ENCODE data around the gene SIRPG.
"Not testable (repeated sequence)": the region's sequence is repeated elsewhere in the genome, so short reads cannot be mapped to it uniquely, and the experiment has no call there.

The SIRPG gene

DNA sequence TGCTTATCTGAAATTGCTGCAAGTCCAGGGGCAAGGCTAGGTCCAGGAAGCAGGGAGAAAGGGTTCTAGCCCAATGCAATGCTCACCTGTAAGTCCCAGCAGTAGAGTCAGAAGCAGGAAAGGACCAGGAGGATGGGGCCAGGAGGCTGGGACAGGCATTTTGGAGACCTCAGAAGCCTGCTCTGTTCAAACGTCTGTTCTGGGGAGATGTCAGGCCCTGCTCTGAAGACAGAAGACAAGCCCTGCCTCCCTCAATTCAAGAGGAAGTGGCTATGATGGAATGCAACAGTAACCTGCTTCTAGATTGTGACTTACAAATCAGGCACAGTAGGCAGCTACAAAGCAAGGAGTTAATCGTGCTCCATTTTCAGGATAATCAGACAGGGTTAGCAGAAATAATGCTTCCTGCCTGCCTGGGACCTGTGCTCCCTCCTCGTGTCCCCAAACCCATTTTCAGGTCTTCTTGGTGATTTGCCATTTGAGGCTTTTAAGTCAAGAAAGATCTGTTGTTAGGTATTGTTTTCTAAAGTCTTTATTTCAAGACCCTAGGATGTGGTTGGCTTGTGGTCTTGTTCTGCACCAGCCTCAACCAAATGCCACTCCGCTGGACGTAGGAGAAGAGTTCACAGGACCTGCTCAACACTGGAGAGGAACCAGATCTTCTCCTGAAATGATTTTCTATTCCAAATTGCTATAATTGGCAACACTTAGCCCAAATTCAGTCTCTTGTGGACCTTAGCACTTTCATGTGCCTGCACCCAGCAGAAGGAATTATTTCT lies at the start of gene SIRPG:
SIRPG (minus strand) TSS at position 224 of the 779 bp plus-strand sequence; CDS start at position 159, 65 bp downstream.
- no peak within 1 kb of the TSS for H3K27ac ChIP-seq
- POLR2A ChIA-PET (ENCODE audit: low non-redundant PET), result no interaction called here
- no peak for DNase-seq (ENCODE audit: low spot score)
- TF ChIP-seq, protein P1, sequence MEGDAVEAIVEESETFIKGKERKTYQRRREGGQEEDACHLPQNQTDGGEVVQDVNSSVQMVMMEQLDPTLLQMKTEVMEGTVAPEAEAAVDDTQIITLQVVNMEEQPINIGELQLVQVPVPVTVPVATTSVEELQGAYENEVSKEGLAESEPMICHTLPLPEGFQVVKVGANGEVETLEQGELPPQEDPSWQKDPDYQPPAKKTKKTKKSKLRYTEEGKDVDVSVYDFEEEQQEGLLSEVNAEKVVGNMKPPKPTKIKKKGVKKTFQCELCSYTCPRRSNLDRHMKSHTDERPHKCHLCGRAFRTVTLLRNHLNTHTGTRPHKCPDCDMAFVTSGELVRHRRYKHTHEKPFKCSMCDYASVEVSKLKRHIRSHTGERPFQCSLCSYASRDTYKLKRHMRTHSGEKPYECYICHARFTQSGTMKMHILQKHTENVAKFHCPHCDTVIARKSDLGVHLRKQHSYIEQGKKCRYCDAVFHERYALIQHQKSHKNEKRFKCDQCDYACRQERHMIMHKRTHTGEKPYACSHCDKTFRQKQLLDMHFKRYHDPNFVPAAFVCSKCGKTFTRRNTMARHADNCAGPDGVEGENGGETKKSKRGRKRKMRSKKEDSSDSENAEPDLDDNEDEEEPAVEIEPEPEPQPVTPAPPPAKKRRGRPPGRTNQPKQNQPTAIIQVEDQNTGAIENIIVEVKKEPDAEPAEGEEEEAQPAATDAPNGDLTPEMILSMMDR (conservative IDR thresholded peaks at IDR 0.05; ENCODE audit: low read depth), result no peak
- CTCF ChIA-PET, result no interaction called here

DNA sequence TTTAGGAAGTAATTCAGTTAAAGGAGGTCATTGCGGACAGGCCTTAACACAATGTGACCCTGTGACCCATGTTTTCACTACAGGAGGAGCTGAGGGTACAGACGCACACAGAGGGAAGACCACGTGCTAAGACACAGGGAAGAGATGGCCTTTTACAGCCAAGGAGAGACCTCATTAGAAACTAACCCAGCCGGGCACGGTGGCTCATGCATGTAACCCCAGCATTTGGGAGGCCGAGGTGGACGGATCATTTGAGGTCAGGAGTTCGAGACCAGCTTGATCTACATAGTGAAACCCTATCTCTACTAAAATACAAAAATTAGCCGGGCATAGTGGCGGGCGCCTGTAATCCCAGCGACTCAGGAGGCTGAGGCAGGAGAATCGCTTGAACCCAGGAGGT lies 49.3 kb upstream of the SIRPG start:
- POLR2A ChIA-PET (ENCODE audit: low non-redundant PET), result interaction anchor here (0.7 kb wide), 1 partner anchor 1206 kb away, joined by 3 read pairs; no protein-coding TSS in a partner anchor
- CTCF ChIA-PET; DNase-seq (ENCODE audit: low spot score); H3K27ac ChIP-seq: not testable (repeated sequence)

DNA sequence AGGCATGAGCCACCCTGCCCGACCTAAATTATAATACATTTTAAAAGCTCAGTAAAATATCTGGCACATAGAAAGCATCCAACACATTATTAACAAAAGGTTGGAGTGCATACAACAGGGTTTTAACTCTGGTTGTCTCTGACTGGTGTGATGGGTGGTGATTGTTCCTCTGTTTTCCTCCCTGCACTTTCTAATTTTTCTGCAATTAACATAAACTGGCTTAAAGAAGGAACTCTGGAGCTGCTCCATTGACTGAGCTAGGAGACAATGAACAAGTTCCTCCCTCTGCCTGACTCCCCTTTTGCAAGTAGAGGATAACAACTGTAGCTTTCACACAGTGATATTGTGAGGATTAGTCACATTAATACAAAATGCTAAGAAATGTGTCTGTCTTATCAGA lies 48.5 kb upstream of the SIRPG start:
- TF ChIP-seq, protein P1 (conservative IDR thresholded peaks at IDR 0.05; ENCODE audit: low read depth), result no peak
- ChIA-PET POLR2A (ENCODE audit: low non-redundant PET) (no interaction called here), CTCF (no interaction called here)
- DNase-seq (ENCODE audit: low spot score), result no peak
- H3K27ac ChIP-seq, result no peak overlapping the region

DNA sequence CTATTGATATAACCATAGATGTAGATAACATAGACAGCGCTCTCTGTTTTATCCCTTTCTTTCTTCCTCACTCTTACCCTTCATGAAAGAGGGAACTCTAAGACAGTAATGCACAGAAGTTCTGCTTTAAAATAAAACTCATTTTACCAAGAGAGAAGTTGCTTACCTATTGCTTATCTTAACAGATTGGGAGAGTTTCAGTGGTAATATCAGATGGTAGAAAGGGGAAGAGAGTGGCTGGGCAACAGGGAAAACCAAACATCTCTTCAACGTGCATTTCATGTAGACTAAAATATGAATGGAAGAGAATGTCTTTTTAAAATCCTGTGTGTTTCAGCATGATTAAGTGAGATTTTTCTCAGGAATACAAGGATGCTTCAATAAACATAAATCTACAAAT lies 45.3 kb upstream of the SIRPG start:
- CTCF ChIA-PET, result interaction anchor here (0.6 kb wide), 1 partner anchor 235 kb away, joined by 3 read pairs; no protein-coding TSS in a partner anchor
- POLR2A ChIA-PET (ENCODE audit: low non-redundant PET), result no interaction called here
- TF ChIP-seq, protein P1 (conservative IDR thresholded peaks at IDR 0.05; ENCODE audit: low read depth), result no peak
- no peak overlapping the region for H3K27ac ChIP-seq
- no peak for DNase-seq (ENCODE audit: low spot score)

DNA sequence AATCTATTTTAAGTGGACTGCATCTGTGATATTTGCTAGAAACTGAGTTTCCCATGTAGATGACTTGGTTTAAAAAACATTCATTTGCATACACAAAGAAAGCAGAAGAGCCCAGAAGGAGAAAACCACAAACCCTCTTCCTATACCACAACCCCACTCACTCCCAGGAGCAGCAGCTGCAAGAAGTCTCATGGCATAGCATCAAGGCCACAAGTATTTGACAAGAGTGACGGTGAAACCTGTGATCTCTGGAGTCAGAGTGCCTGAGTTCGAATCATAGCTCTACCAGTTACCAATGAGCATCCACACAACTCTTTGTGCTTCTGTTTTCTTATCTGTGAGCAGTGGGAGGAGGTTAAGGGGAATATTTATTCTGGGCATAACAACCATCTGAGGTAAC lies 44.7 kb upstream of the SIRPG start:
- no peak overlapping the region for H3K27ac ChIP-seq
- TF ChIP-seq, protein P1 (conservative IDR thresholded peaks at IDR 0.05; ENCODE audit: low read depth), result no peak
- ChIA-PET CTCF (interaction anchor here (0.6 kb wide), 1 partner anchor 235 kb away, joined by 3 read pairs; no protein-coding TSS in a partner anchor), POLR2A (ENCODE audit: low non-redundant PET) (no interaction called here)
- no peak for DNase-seq (ENCODE audit: low spot score)

DNA sequence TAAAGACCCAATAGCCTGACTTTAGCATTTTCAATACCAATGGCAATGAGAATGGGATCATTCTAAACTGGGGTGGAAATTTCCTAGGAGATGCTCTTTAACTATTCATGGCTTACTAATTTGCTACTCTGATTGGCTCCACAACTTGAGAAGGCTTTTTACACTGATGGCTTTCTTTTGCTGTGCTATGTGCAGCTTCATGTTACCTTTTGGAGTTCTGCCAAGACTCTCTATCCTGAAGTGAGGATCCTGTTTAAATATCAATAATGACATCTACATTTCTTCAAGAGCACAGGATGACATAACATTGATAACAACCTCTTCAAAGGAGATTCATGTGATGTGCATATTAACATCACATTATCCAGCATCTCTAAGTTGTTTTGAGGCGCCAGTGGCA lies 43.4 kb upstream of the SIRPG start:
- ChIA-PET CTCF (no interaction called here), POLR2A (ENCODE audit: low non-redundant PET) (no interaction called here)
- DNase-seq (ENCODE audit: low spot score), result no peak
- TF ChIP-seq, protein P1 (conservative IDR thresholded peaks at IDR 0.05; ENCODE audit: low read depth), result no peak
- H3K27ac ChIP-seq, result no peak overlapping the region

DNA sequence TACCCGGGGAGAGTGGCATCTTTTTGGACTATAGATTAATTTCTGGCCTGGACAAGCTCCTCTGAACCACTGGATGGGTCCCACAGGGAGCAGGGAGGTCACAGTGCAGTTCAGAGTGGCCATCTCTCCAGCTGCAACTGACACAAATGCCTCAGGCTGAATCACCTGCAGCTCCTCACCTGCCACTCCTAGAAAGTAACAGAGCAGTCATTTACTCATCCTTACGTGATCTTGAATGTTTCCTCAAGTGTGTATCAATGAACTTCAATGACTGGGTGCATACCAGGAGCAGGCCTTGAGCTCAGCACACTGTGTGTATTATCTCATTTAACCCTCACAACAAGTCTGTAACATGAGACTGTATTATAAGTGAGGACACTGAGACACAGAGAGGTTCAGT lies 40.0 kb upstream of the SIRPG start:
- ChIA-PET CTCF (no interaction called here), POLR2A (ENCODE audit: low non-redundant PET) (no interaction called here)
- TF ChIP-seq, protein P1 (conservative IDR thresholded peaks at IDR 0.05; ENCODE audit: low read depth), result no peak
- no peak for DNase-seq (ENCODE audit: low spot score)
- no peak overlapping the region for H3K27ac ChIP-seq
